ENCODE results near the gene MARK3.

GRCh38 chr14:103348154-103348553, 37.1 kb upstream of the MARK3 start:
- TF ChIP-seq CTCF (IDR thresholded peaks at IDR 0.05; ENCODE audit: borderline replicate concordance, extremely low read depth, low read length, poor library complexity, severe bottlenecking) (no peak), EZH2 (IDR thresholded peaks at IDR 0.05; ENCODE audit: borderline replicate concordance, low read depth, low read length, severe bottlenecking) (no peak)

All from DND-41 (cell line).